Measurements from ENCODE around the gene ANKRD37. TPM values are rescaled to one million over a fixed set of nuclear protein-coding genes. Genes with fewer than 3 reads are reported as not detected.
"Not testable (repeated sequence)": the region's sequence is repeated elsewhere in the genome, so short reads cannot be mapped to it uniquely, and the experiment has no call there.

ANKRD37 gene
- total and polyA plus RNA-seq, 9 donors, result 6.3 to 72.8 (median 16.2) TPM

DNA sequence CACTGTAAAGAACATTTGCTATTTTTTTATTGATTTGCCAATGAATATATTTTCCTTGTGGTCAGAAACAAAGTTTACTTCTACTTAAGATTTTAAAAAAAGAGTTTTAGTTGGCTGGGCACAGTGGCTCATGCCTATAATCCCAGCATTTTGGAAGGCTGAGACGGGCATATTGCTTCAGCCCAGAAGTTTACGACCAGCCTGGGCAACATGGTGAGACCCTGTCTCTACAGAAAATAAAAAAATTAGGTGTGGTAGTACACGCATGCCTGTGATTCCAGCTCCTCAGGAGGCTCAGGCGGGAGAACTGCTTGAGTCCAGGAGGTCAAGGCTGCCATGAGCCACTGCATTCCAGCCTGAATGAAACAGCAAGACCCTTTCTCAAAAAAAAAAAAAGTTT lies 37.7 kb upstream of the ANKRD37 start:
- WGBS, 3 donors, result 44 to 67% (median 51%) methylated on average over 4 of the region's 4 CpGs
- intact Hi-C loops (cut with DNase I), result no loop called here
- Histone ChIP-seq H3K4me3 (no peak overlapping the region), H3K9me3 (no peaks in the 10 kb centered on the region), H3K4me1 (ENCODE audit: insufficient read depth) (no peaks in the 10 kb centered on the region), H3K36me3 (no peaks in the 10 kb centered on the region), H3K27me3 (no peaks in the 10 kb centered on the region), H3K27ac (no peak overlapping the region)
- TF ChIP-seq CTCF (IDR thresholded peaks at IDR 0.05), result no peak
- no peak for DNase-seq

- Histone ChIP-seq H3K9me3 (no peaks in the 10 kb centered on the region), H3K27ac (no peak overlapping the region), H3K36me3 (no peaks in the 10 kb centered on the region), H3K4me1 (ENCODE audit: insufficient read depth) (no peaks in the 10 kb centered on the region), H3K27me3 (no peaks in the 10 kb centered on the region), H3K4me3 (no peak overlapping the region)
- intact Hi-C loops (cut with DNase I), result no loop called here
- WGBS, 3 donors, result 92 to 95% (median 93%) methylated on average over 8 of the region's 8 CpGs
- TF ChIP-seq POLR2A (IDR thresholded peaks at IDR 0.05), result no peak
- no peak for TF ChIP-seq CTCF (IDR thresholded peaks at IDR 0.05)
- no peak for TF ChIP-seq EP300 (IDR thresholded peaks at IDR 0.05)
- no peak for DNase-seq
These were observed 36.7 kb upstream of the ANKRD37 start for GRCh38 chr4:185359767-185360446.

DNA sequence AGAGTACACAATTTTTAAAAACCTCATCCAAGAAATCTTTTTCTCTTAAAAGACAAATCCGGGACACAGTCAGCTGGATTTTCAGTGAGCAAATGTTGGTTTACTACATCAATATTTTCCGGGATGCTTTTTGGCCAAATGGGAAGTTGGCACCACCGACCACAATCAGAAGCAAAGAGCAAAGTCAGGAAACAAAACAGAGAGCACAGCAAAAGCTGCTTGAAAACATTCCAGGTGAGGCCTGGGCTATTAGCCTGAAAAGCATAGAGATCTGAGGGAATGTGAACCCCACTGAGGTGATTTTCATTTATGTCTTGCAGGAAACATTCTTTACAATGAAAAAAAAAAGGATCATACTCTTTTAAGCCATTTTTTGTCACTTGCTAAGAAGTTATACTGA lies 34.8 kb upstream of the ANKRD37 start:
- Histone ChIP-seq H3K9me3 (no peaks in the 10 kb centered on the region), H3K27ac (no peak overlapping the region), H3K36me3 (no peaks in the 10 kb centered on the region), H3K4me1 (ENCODE audit: insufficient read depth) (no peaks in the 10 kb centered on the region), H3K4me3 (no peak overlapping the region), H3K27me3 (no peaks in the 10 kb centered on the region)
- WGBS, 3 donors, result 26 to 65% (median 40%) methylated on average over 3 of the region's 3 CpGs
- no peak for DNase-seq
- intact Hi-C loops (cut with DNase I), result no loop called here
- TF ChIP-seq POLR2A (IDR thresholded peaks at IDR 0.05) (no peak), EP300 (IDR thresholded peaks at IDR 0.05) (no peak), CTCF (IDR thresholded peaks at IDR 0.05) (no peak)

GRCh38 chr4:185362570-185362969 lies 34.1 kb upstream of the ANKRD37 start:
- 63 to 77% (median 71%) methylated on average over 6 of the region's 6 CpGs for WGBS, 3 donors
- H3K9me3 ChIP-seq; H3K27me3 ChIP-seq; H3K36me3 ChIP-seq; H3K4me1 ChIP-seq (ENCODE audit: insufficient read depth); DNase-seq; intact Hi-C loops (cut with DNase I); H3K27ac ChIP-seq; H3K4me3 ChIP-seq: not testable (repeated sequence)

- H3K36me3 ChIP-seq, result no peaks in the 10 kb centered on the region
- H3K27me3 ChIP-seq, result no peaks in the 10 kb centered on the region
- H3K4me1 ChIP-seq (ENCODE audit: insufficient read depth), result no peaks in the 10 kb centered on the region
- no peak overlapping the region for H3K27ac ChIP-seq
- 60 to 70% (median 62%) methylated on average over 3 of the region's 3 CpGs for WGBS, 3 donors
- no peak for DNase-seq
- intact Hi-C loops (cut with DNase I), result no loop called here
- H3K4me3 ChIP-seq, result no peak overlapping the region
- no peak for TF ChIP-seq EP300 (IDR thresholded peaks at IDR 0.05)
- TF ChIP-seq CTCF (IDR thresholded peaks at IDR 0.05), result no peak
- no peak for TF ChIP-seq POLR2A (IDR thresholded peaks at IDR 0.05)
- no peaks in the 10 kb centered on the region for H3K9me3 ChIP-seq
These were observed 33.4 kb upstream of the ANKRD37 start for GRCh38 chr4:185363251-185363650.

All from ovary (tissue), 9 donors.